Neuronal stem cell (in vitro differentiated cells): Measurements from ENCODE around the gene GYS1.
A peak's percentile ranks its signal among the peaks of the same experiment; 100 is the strongest.

Experiments used
- DNase-seq: peaks from one replicate; pipeline ENCODE4 v3.0.0-alpha.2; 2013; ENCODE audit warnings: low spot score
- H2AFZ ChIP-seq: one replicate; pipeline ENCODE4 v1.6.1; 2013; ENCODE audit warnings: mild to moderate bottlenecking, low read length, inconsistent platforms
- H2AK5ac ChIP-seq: 2 replicates; pipeline ENCODE4 v1.6.1; 2013; ENCODE audit warnings: low read depth, mild to moderate bottlenecking, inconsistent platforms, low read length, moderate library complexity, mixed read lengths
- H2BK120ac ChIP-seq: 2 replicates; pipeline ENCODE4 v1.6.1; 2013; ENCODE audit warnings: low read depth, mild to moderate bottlenecking, inconsistent platforms, low read length, moderate library complexity, mixed read lengths
- H2BK12ac ChIP-seq: one replicate; pipeline ENCODE4 v1.6.1; 2013; ENCODE audit warnings: low read length, inconsistent platforms
- H2BK15ac ChIP-seq: 2 replicates; pipeline ENCODE4 v1.6.1; 2013; ENCODE audit warnings: mild to moderate bottlenecking, low read length, inconsistent platforms, mixed read lengths
- H2BK5ac ChIP-seq: one replicate; pipeline ENCODE4 v1.6.1; 2013; ENCODE audit warnings: inconsistent platforms, mild to moderate bottlenecking, low read length, moderate library complexity
- H3K14ac ChIP-seq: one replicate; pipeline ENCODE4 v1.6.1; 2013; ENCODE audit warnings: low read length, inconsistent platforms
- H3K18ac ChIP-seq: 2 replicates; pipeline ENCODE4 v1.6.1; 2013; ENCODE audit warnings: low read length, inconsistent platforms
- H3K23ac ChIP-seq: 2 replicates; pipeline ENCODE4 v1.6.1; 2013; ENCODE audit warnings: low read depth, mild to moderate bottlenecking, mixed read lengths, low read length, inconsistent platforms; ENCODE audit not compliant: poor library complexity
- H3K27ac ChIP-seq: replicated peaks from 3 replicates; pipeline ENCODE4 v1.5.1; 2013; ENCODE audit warnings: low read length, inconsistent platforms
- H3K27me3 ChIP-seq, 3 experiments: 2 replicates each; pipeline ENCODE4 v1.6.1; 2013; ENCODE audit warnings: low read length in 3 of 3, mild to moderate bottlenecking in 2 of 3, inconsistent platforms in 1 of 3, low read depth in 1 of 3, mixed read lengths in 1 of 3, moderate library complexity in 1 of 3; ENCODE audit not compliant: control insufficient read depth in 3 of 3, insufficient read depth in 3 of 3
- H3K36me3 ChIP-seq, 2 donors: replicated peaks in 1 of 2; 2 replicates each; pipeline ENCODE4 v1.6.1; 2013; ENCODE audit warnings: low read length in 2 of 2; ENCODE audit not compliant: control insufficient read depth in 2 of 2, insufficient read depth in 2 of 2
- H3K4ac ChIP-seq: 2 replicates; pipeline ENCODE4 v1.6.1; 2013; ENCODE audit warnings: inconsistent platforms, mild to moderate bottlenecking, low read length, moderate library complexity
- H3K4me1 ChIP-seq, 2 donors: 1 replicate in 1 of 2; 2 replicates in 1 of 2; pipeline ENCODE4 v1.6.1; 2013; ENCODE audit warnings: low read length in 2 of 2, low read depth in 1 of 2; ENCODE audit not compliant: control insufficient read depth in 2 of 2, insufficient read depth in 1 of 2
- H3K4me2 ChIP-seq: one replicate; pipeline ENCODE4 v1.6.1; 2013; ENCODE audit warnings: mild to moderate bottlenecking, low read length, inconsistent platforms; ENCODE audit not compliant: insufficient read depth, poor library complexity, severe bottlenecking
- H3K4me3 ChIP-seq, 2 donors: 2 replicates each; pipeline ENCODE4 v1.5.1; 2013; ENCODE audit warnings: low read length in 2 of 2, mild to moderate bottlenecking in 2 of 2, inconsistent platforms in 1 of 2, moderate library complexity in 1 of 2
- H3K79me1 ChIP-seq: one replicate; pipeline ENCODE4 v1.6.1; 2013; ENCODE audit warnings: low read depth, mild to moderate bottlenecking, inconsistent platforms, low read length, moderate library complexity
- H3K9ac ChIP-seq: one replicate; pipeline ENCODE4 v1.6.1; 2013; ENCODE audit warnings: mild to moderate bottlenecking, low read depth, low read length, inconsistent platforms; ENCODE audit not compliant: poor library complexity
- H3K9me3 ChIP-seq, 2 donors: replicated peaks in 1 of 2; 2 replicates each; pipeline versions ENCODE3 to v1.6.1; 2013; ENCODE audit warnings: low read length in 2 of 2, mild to moderate bottlenecking in 2 of 2, inconsistent platforms in 1 of 2, low read depth in 1 of 2, mixed read lengths in 1 of 2, moderate library complexity in 1 of 2; ENCODE audit not compliant: control insufficient read depth in 2 of 2, insufficient read depth in 1 of 2
- H4K8ac ChIP-seq: one replicate; pipeline ENCODE4 v1.6.1; 2013; ENCODE audit warnings: low read depth, mild to moderate bottlenecking, inconsistent platforms, low read length, moderate library complexity
- H4K91ac ChIP-seq: one replicate; pipeline ENCODE4 v1.6.1; 2013; ENCODE audit warnings: low read length, low read depth, mild to moderate bottlenecking, inconsistent platforms; ENCODE audit not compliant: poor library complexity
- WGBS, 2 donors: extraction: QIAGEN DNeasy Blood & Tissue Kit; methylation state at CpG; one replicate each; pipeline ENCODE4 v1.1.7; 2013; ENCODE audit warnings: missing lambda C conversion rate in 2 of 2, mixed read lengths in 1 of 2; ENCODE audit not compliant: insufficient read length in 2 of 2, insufficient replicate concordance in 1 of 2; ENCODE audit errors: extremely low coverage in 2 of 2; 5-methylcytosine and 5-hydroxymethylcytosine counted together

The GYS1 gene

GRCh38 chr19:48999481-49000325, 6.6 kb upstream of the GYS1 start:
- WGBS, 2 donors = no CpG with 5 or more reads among the region's 16 CpGs
- H3K9ac ChIP-seq = no peak overlapping the region
- H3K9me3 ChIP-seq = no peaks in the 10 kb centered on the region
- peak overlapping the region; percentile 8 for H3K23ac ChIP-seq
- H3K4ac ChIP-seq = no peak overlapping the region
- no peak overlapping the region for H2AFZ ChIP-seq
- peaks cover 2% of the 10 kb centered on the region for H3K79me1 ChIP-seq
- peak; percentile 65 for DNase-seq
- no peak overlapping the region for H2BK5ac ChIP-seq
- H4K91ac ChIP-seq = no peak overlapping the region
- no peak overlapping the region for H3K4me3 ChIP-seq
- H3K36me3 ChIP-seq = peaks cover 13 to 34% of the 10 kb centered on the region in 2 donors
- H3K14ac ChIP-seq = no peak overlapping the region
- peaks cover 2 to 4% of the 10 kb centered on the region in 2 donors for H3K4me1 ChIP-seq
- H3K27ac ChIP-seq = no peak overlapping the region
- H2BK120ac ChIP-seq = no peak overlapping the region
- no peak overlapping the region for H3K4me2 ChIP-seq
- H4K8ac ChIP-seq = no peak overlapping the region
- H2BK15ac ChIP-seq = no peak overlapping the region
- H3K18ac ChIP-seq = no peak overlapping the region
- H2BK12ac ChIP-seq = no peak overlapping the region
- no peaks in the 10 kb centered on the region for H3K27me3 ChIP-seq
- H2AK5ac ChIP-seq = no peak overlapping the region

- H3K4me1 ChIP-seq = peaks cover 2 to 8% of the 10 kb centered on the region in 2 donors
- H2BK15ac ChIP-seq = no peak overlapping the region
- no peak overlapping the region for H2AFZ ChIP-seq
Observed at GRCh38 chr19:48997972-48998371, 4.9 kb upstream of the GYS1 start.

GRCh38 chr19:48994035-48994386, 902 bp upstream of the GYS1 start:
- no peaks in the 10 kb centered on the region for H3K27me3 ChIP-seq
- peaks cover 12% of the 10 kb centered on the region for H3K79me1 ChIP-seq
- peak overlapping the region; percentile 46 for H3K23ac ChIP-seq
- H3K4ac ChIP-seq = no peak overlapping the region
- DNase-seq = no peak
- H3K36me3 ChIP-seq = peaks cover 3 to 17% of the 10 kb centered on the region in 2 donors
- peak overlapping the region; percentile 88 for H3K9ac ChIP-seq
- H2AFZ ChIP-seq = peak overlapping the region; percentile 51
- H2BK5ac ChIP-seq = no peak overlapping the region
- peak overlapping the region; percentile 60 to 91 for H3K4me3 ChIP-seq
- no peak overlapping the region for H2BK12ac ChIP-seq
- H3K18ac ChIP-seq = peak overlapping the region; percentile 73
- H4K91ac ChIP-seq = peak overlapping the region; percentile 88
- peaks cover 7 to 14% of the 10 kb centered on the region in 2 donors for H3K4me1 ChIP-seq
- WGBS, 2 donors = no CpG with 5 or more reads among the region's 13 CpGs
- no peak overlapping the region for H3K14ac ChIP-seq
- H3K27ac ChIP-seq = peak overlapping the region; percentile 51
- H2BK120ac ChIP-seq = peak overlapping the region; percentile 7
- H2AK5ac ChIP-seq = no peak overlapping the region
- no peak overlapping the region for H4K8ac ChIP-seq
- peak overlapping the region; percentile 98 for H3K4me2 ChIP-seq
- no peak overlapping the region for H2BK15ac ChIP-seq
- no peaks in the 10 kb centered on the region for H3K9me3 ChIP-seq

More at GRCh38 chr19:48997972-48998371, 4.9 kb upstream of the GYS1 start:
- Histone ChIP-seq H4K8ac (no peak overlapping the region), H2AK5ac (no peak overlapping the region), H3K79me1 (peaks cover 4% of the 10 kb centered on the region), H2BK120ac (no peak overlapping the region), H3K23ac (no peak overlapping the region), H4K91ac (no peak overlapping the region), H3K4me2 (no peak overlapping the region), H3K4ac (no peak overlapping the region), H3K27ac (no peak overlapping the region), H3K9ac (no peak overlapping the region), H3K4me3 (no peak overlapping the region), H3K27me3 (no peaks in the 10 kb centered on the region), H2BK5ac (no peak overlapping the region), H2BK12ac (no peak overlapping the region), H3K18ac (no peak overlapping the region), H3K36me3 (peaks cover 1 to 16% of the 10 kb centered on the region in 2 donors), H3K9me3 (no peaks in the 10 kb centered on the region), H3K14ac (no peak overlapping the region)
- DNase-seq = peak; percentile 43
- no CpG with 5 or more reads among the region's 5 CpGs for WGBS, 2 donors

DNA sequence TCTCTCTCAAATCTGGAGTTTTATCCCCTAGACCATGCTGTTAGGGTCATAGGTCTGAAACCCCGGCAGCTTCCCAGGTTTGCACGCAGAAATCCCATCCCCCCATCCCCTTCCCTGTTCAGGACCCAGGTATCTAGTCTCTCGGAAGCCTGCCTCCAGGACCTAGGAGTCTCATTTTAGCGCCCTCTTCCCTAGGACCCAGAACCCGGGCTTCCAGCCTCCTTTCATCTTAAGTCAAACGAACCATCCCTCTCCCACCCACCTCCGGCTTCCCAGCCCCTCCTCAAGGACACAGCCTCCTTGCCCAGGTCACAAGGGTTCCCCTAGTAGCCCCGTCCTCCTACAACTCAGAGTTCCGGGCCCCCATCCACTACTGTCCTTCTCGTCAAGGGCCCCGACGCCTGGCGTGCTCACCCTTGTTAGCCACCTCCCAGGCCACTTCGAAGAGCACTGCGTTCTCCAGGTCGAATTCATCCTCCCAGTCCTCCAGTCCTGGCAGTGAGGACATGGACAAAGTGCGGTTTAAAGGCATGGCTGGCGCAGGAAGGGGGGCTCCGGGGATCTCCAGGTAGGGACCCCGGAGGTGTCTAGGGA, 431 bp downstream of the GYS1 start:
- Histone ChIP-seq H4K91ac (no peak overlapping the region), H3K9ac (peak overlapping the region; percentile 92), H4K8ac (no peak overlapping the region), H2BK15ac (peak overlapping the region; percentile 51), H2AK5ac (peak overlapping the region; percentile 60), H3K4me3 (peak overlapping the region; percentile 60 to 85), H3K27ac (peak overlapping the region; percentile 52), H3K4ac (no peak overlapping the region), H3K18ac (peak overlapping the region; percentile 89), H2BK120ac (no peak overlapping the region), H3K4me2 (peak overlapping the region; percentile 65), H2BK12ac (no peak overlapping the region), H3K9me3 (no peaks in the 10 kb centered on the region), H3K23ac (peak overlapping the region; percentile 89), H3K4me1 (peaks cover 7 to 14% of the 10 kb centered on the region in 2 donors), H3K27me3 (no peaks in the 10 kb centered on the region), H2AFZ (peak overlapping the region; percentile 78), H3K79me1 (peaks cover 12% of the 10 kb centered on the region), H3K14ac (no peak overlapping the region), H2BK5ac (peak overlapping the region; percentile 67), H3K36me3 (peaks cover 9 to 22% of the 10 kb centered on the region in 2 donors)
- no peak for DNase-seq
- no CpG with 5 or more reads among the region's 20 CpGs for WGBS, 2 donors
